C4-2B (cell line): ENCODE data around the gene CEP85L.

Source experiments
- ZFX ChIP-seq: fragments of 450-650 bp; IDR thresholded peaks from 2 replicates; pipeline ENCODE4 v1.6.1; 2017
- TF ChIP-seq, protein P1 (sequence below): fragments of 450-650 bp; conservative IDR thresholded peaks from 2 replicates; pipeline ENCODE4 v1.5.1; 2017; ENCODE audit warnings: mild to moderate bottlenecking

DNA sequence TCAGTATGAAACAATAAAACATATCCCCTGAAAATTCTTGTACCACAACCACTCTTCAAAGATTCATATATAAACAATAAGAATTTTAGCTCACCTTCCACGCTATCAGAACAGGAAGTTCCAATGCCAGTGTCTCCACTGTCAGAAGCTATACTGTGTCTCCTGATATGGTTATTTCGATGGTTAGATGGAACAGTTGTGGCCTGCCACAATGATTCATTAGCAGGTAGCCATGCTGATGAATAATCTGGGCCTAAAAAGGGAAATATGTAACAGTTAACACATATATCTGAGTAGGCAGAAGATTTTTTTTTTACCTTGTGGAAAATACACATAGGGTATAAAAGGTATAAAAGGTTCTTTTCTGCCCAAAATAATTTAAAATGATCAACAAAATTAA lies 19.0 kb downstream of the CEP85L start:
- TF ChIP-seq, protein P1, sequence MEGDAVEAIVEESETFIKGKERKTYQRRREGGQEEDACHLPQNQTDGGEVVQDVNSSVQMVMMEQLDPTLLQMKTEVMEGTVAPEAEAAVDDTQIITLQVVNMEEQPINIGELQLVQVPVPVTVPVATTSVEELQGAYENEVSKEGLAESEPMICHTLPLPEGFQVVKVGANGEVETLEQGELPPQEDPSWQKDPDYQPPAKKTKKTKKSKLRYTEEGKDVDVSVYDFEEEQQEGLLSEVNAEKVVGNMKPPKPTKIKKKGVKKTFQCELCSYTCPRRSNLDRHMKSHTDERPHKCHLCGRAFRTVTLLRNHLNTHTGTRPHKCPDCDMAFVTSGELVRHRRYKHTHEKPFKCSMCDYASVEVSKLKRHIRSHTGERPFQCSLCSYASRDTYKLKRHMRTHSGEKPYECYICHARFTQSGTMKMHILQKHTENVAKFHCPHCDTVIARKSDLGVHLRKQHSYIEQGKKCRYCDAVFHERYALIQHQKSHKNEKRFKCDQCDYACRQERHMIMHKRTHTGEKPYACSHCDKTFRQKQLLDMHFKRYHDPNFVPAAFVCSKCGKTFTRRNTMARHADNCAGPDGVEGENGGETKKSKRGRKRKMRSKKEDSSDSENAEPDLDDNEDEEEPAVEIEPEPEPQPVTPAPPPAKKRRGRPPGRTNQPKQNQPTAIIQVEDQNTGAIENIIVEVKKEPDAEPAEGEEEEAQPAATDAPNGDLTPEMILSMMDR, result no peak
- TF ChIP-seq ZFX, result no peak
